Psoas muscle (tissue), 8 donors: ENCODE results near the gene RRP9. TPM values are rescaled to one million over a fixed set of nuclear protein-coding genes. Genes with fewer than 3 reads are reported as not detected.

Experiments
- ATAC-seq, 4 donors: fragments of 200-7000 bp; cut with Tn5 transposase; one replicate each; pipeline ENCODE4 v1.9.1; 2020; ENCODE audit warnings: moderate library complexity in 3 of 4, mild to moderate bottlenecking in 2 of 4
- DNase-seq, 2 donors: peaks; one replicate each; pipeline ENCODE4 v3.0.0-alpha.2; 2020
- H3K27ac ChIP-seq: fragments of 200-600 bp; one replicate; pipeline ENCODE4 v1.8.0; 2022
- H3K27me3 ChIP-seq, 3 donors: fragments of 200-600 bp in 1 of 3; one replicate each; pipeline versions ENCODE4 v1.6.1 to v1.8.0; 2013 to 2022; ENCODE audit warnings: low read length in 2 of 3, mild to moderate bottlenecking in 2 of 3, moderate library complexity in 1 of 3; ENCODE audit not compliant: insufficient read depth in 3 of 3
- H3K36me3 ChIP-seq, 2 donors: fragments of 200-600 bp in 1 of 2; one replicate each; pipeline versions ENCODE4 v1.6.1 to v1.8.0; 2013 to 2022; ENCODE audit warnings: low read depth in 1 of 2, mild to moderate bottlenecking in 1 of 2, moderate library complexity in 1 of 2; ENCODE audit not compliant: insufficient read depth in 1 of 2
- H3K4me1 ChIP-seq: fragments of 200-600 bp; one replicate; pipeline ENCODE4 v1.8.0; 2022
- H3K4me3 ChIP-seq: fragments of 200-600 bp; one replicate; pipeline ENCODE4 v1.8.0; 2022; ENCODE audit warnings: mild to moderate bottlenecking
- H3K9me3 ChIP-seq: fragments of 200-600 bp; one replicate; pipeline ENCODE4 v1.8.0; 2022
- CTCF ChIP-seq: fragments of 200-600 bp; IDR thresholded peaks from one replicate; pipeline ENCODE4 v1.8.0; 2022; ENCODE audit warnings: antibody characterized with exemption
- WGBS, 3 donors: extraction: QIAGEN DNeasy Blood & Tissue Kit; methylation state at CpG; one replicate each; pipeline versions ENCODE4 v1.1.6 to v1.1.7; 2013; 5-methylcytosine and 5-hydroxymethylcytosine counted together
- intact Hi-C, 2 donors: fragments of 100-400 bp; cut with DNase I; formaldehyde crosslinking; loops; one replicate each; pipeline versions ENCODE4 v1.11.0 to v1.14.2; 2022
- polyA plus RNA-seq, 3 donors: library from polyadenylated mRNA; stranded (reverse); fragments of 200-250 nt; gene quantifications; one replicate each; pipeline ENCODE4 v1.2.3, GENCODE V29; 2013
- total RNA-seq, 4 donors: library from RNA; stranded (reverse); fragmentation: NEBNext Ultra II Directional in 2 of 4; extraction: Animal tissue kit (Norgen Biotek cat#: 25700) in 2 of 4; gene quantifications; one replicate each; pipeline versions ENCODE4 v1.2.1 to v1.2.4, GENCODE V29; 2021 to 2023
- donor health status: healthy with polysubstance abuse.
- donor health status: DM: no; HTN: no; CAD: no; lungs with moderate emphysema.
- donor health status: Bipolar disorder and iron deficiency.
- donor health status: healthy.
- donor health status: DM: yes; HTN: yes; CAD: no.
- donor health status: DM: no; HTN: no; CAD: no.
- donor health status: DM: no; HTN: no; CAD: no.
- donor health status: DM: yes; HTN: yes; CAD: no.

RRP9 gene
- total and polyA plus RNA-seq, 7 donors, result 19.9 to 61.4 (median 28.2) TPM

GRCh38 chr3:51982838-51983577 is 41.3 kb upstream of the RRP9 start, which contains the start of gene ACY1:
TSS of gene ACY1 (plus strand) at chr3:51983535. CDS start at chr3:51984065, 530 bp downstream.
- intact Hi-C loops, result loop anchor here in 1 of 2 donors (5.0 kb wide), 1 partner anchor 481 kb away; the partner anchor contains the start of gene DCAF1
- peaks cover 0 to 2% of the 10 kb centered on the region in 2 donors for H3K36me3 ChIP-seq
- DNase-seq, result peak; percentile 92 to 95
- no peak for TF ChIP-seq CTCF
- H3K27ac ChIP-seq, result peak within 1 kb of the TSS; percentile 96
- peaks cover 20% of the 10 kb centered on the region for H3K4me1 ChIP-seq
- ATAC-seq, result peak; percentile 89 to 94 (median 92)
- WGBS, 3 donors, result 1% methylated on average over 55 to 68 of the region's 68 CpGs
- H3K9me3 ChIP-seq, result no peaks in the 10 kb centered on the region
- no peaks in the 10 kb centered on the region for H3K27me3 ChIP-seq
- peak within 1 kb of the TSS; percentile 84 for H3K4me3 ChIP-seq

GRCh38 chr3:51982352-51982837 is 40.7 kb upstream of the RRP9 start:
- no peaks in the 10 kb centered on the region for H3K27me3 ChIP-seq
- DNase-seq (peak in 1 of 2 donors; percentile 46), ATAC-seq (peak; percentile 59 to 74 (median 66))
- intact Hi-C loops, result loop anchor here in 1 of 2 donors (5.0 kb wide), 1 partner anchor 480 kb away; the partner anchor contains the start of gene DCAF1
- peak; percentile 37 for TF ChIP-seq CTCF
- peaks cover 0 to 2% of the 10 kb centered on the region in 2 donors for H3K36me3 ChIP-seq
- WGBS, 3 donors, result 10 to 12% (median 11%) methylated on average over 4 of the region's 4 CpGs
- H3K9me3 ChIP-seq, result no peaks in the 10 kb centered on the region
- peak overlapping the region; percentile 96 for H3K27ac ChIP-seq
- H3K4me3 ChIP-seq, result peak overlapping the region; percentile 84
- H3K4me1 ChIP-seq, result peaks cover 20% of the 10 kb centered on the region

- TF ChIP-seq CTCF, result no peak
Measured at GRCh38 chr3:51980253-51980652, 38.5 kb upstream of the RRP9 start.

GRCh38 chr3:51978143-51978502 is 36.4 kb upstream of the RRP9 start:
- no peak for TF ChIP-seq CTCF
- 78 to 84% (median 81%) methylated on average over 4 of the region's 4 CpGs for WGBS, 3 donors
- no peak for ATAC-seq
- Histone ChIP-seq H3K4me1 (peaks cover 25% of the 10 kb centered on the region), H3K36me3 (no peaks in the 10 kb centered on the region), H3K27me3 (no peaks in the 10 kb centered on the region), H3K4me3 (no peak overlapping the region), H3K27ac (no peak overlapping the region), H3K9me3 (no peaks in the 10 kb centered on the region)
- intact Hi-C loops, result no loop called here
- DNase-seq, result no peak

More at GRCh38 chr3:51980253-51980652, 38.5 kb upstream of the RRP9 start:
- Histone ChIP-seq H3K4me1 (peaks cover 28% of the 10 kb centered on the region), H3K9me3 (no peaks in the 10 kb centered on the region), H3K27ac (no peak overlapping the region), H3K36me3 (no peaks in the 10 kb centered on the region), H3K27me3 (no peaks in the 10 kb centered on the region), H3K4me3 (no peak overlapping the region)
- DNase-seq (no peak), ATAC-seq (no peak)
- 98 to 99% (median 98%) methylated on average over 10 of the region's 10 CpGs for WGBS, 3 donors
- intact Hi-C loops, result loop anchor here in 1 of 2 donors (5.0 kb wide), 1 partner anchor 478 kb away; the partner anchor contains the start of gene DCAF1
